Measurements from ENCODE around the gene NPPA. TPM values are rescaled to one million over a fixed set of nuclear protein-coding genes. Genes with fewer than 3 reads are reported as not detected.

NPPA gene
- total and polyA plus RNA-seq, 9 of the 15 experiments (the other 6 are each of a cell fraction or from before 2014, with no cell fraction given), result not detected

DNA sequence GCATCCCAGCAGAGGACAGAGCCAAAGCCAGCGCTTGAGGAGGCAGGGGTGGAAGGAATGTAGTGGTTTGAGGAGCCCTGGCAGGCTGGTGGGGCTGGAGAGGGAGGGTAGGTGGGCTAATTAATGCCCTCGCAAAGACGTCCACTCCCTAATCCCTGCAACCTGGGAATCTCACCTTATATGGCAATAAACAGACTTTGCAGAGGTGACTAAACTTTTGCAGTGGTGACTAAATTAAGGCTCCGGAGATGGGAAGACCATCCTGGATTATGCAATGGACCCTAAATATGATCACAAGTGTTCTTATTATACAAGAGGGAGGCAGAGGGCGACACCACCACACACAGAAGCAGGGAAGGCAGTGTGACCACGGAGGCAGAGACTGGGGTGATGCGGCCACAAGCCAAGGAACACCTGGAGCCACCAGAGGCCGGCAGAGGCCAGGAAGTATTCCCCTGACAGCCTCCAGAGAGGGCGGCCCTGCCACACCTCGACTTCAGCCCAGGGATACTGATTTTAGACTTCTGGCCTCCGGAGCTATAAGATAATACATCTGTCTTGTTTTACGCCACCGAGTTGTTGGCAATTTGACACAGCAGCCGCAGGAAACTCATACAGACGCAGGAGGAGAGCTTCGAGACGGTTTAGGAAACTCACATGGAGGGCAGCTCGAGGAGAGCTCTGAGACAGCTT is 34.3 kb upstream of the NPPA start (continued):
- no peak for TF ChIP-seq ESRRA (IDR thresholded peaks at IDR 0.05; ENCODE audit: borderline replicate concordance, low read depth)
- no peak for TF ChIP-seq MBD2 (IDR thresholded peaks at IDR 0.05; ENCODE audit: borderline replicate concordance, low read depth)
- no peak for TF ChIP-seq NR4A1 (CRISPR knock-in tag; IDR thresholded peaks at IDR 0.05)
- peak; percentile 19; the same call in 1 of the 2 replicates for TF ChIP-seq NR4A1 (tag; IDR thresholded peaks at IDR 0.05)
- TF ChIP-seq, protein P1, sequence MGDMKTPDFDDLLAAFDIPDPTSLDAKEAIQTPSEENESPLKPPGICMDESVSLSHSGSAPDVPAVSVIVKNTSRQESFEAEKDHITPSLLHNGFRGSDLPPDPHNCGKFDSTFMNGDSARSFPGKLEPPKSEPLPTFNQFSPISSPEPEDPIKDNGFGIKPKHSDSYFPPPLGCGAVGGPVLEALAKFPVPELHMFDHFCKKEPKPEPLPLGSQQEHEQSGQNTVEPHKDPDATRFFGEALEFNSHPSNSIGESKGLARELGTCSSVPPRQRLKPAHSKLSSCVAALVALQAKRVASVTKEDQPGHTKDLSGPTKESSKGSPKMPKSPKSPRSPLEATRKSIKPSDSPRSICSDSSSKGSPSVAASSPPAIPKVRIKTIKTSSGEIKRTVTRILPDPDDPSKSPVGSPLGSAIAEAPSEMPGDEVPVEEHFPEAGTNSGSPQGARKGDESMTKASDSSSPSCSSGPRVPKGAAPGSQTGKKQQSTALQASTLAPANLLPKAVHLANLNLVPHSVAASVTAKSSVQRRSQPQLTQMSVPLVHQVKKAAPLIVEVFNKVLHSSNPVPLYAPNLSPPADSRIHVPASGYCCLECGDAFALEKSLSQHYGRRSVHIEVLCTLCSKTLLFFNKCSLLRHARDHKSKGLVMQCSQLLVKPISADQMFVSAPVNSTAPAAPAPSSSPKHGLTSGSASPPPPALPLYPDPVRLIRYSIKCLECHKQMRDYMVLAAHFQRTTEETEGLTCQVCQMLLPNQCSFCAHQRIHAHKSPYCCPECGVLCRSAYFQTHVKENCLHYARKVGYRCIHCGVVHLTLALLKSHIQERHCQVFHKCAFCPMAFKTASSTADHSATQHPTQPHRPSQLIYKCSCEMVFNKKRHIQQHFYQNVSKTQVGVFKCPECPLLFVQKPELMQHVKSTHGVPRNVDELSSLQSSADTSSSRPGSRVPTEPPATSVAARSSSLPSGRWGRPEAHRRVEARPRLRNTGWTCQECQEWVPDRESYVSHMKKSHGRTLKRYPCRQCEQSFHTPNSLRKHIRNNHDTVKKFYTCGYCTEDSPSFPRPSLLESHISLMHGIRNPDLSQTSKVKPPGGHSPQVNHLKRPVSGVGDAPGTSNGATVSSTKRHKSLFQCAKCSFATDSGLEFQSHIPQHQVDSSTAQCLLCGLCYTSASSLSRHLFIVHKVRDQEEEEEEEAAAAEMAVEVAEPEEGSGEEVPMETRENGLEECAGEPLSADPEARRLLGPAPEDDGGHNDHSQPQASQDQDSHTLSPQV (IDR thresholded peaks at IDR 0.05), result peak; percentile 1
- TF ChIP-seq ZC3H11A (IDR thresholded peaks at IDR 0.05; ENCODE audit: low read depth, low read length), result 0 out of 2 replicates have a peak, but pooled peaks have one; percentile 40
- TF ChIP-seq MAFG (tag; conservative IDR thresholded peaks at IDR 0.05), result no peak
- TF ChIP-seq, protein P2, sequence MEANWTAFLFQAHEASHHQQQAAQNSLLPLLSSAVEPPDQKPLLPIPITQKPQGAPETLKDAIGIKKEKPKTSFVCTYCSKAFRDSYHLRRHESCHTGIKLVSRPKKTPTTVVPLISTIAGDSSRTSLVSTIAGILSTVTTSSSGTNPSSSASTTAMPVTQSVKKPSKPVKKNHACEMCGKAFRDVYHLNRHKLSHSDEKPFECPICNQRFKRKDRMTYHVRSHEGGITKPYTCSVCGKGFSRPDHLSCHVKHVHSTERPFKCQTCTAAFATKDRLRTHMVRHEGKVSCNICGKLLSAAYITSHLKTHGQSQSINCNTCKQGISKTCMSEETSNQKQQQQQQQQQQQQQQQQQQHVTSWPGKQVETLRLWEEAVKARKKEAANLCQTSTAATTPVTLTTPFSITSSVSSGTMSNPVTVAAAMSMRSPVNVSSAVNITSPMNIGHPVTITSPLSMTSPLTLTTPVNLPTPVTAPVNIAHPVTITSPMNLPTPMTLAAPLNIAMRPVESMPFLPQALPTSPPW (CRISPR knock-in tag; IDR thresholded peaks at IDR 0.05), result no peak
- peak; percentile 26 to 63; a peak in 3 of 4 replicates for TF ChIP-seq RAD21 (CRISPR knock-in tag; conservative IDR thresholded peaks at IDR 0.05 in 1 of 2, IDR thresholded peaks at IDR 0.05 in 1 of 2)
- 0 out of 2 replicates have a peak, but pooled peaks have one; percentile 30 for TF ChIP-seq MYC (IDR thresholded peaks at IDR 0.05; ENCODE audit: low read depth, low read length)
- no peak for TF ChIP-seq MYC (CRISPR knock-in tag; IDR thresholded peaks at IDR 0.05; ENCODE audit: borderline replicate concordance, low read depth)
- peak in 1 of 2 experiments; percentile 38; a peak in 1 of 4 replicates for TF ChIP-seq TRIM24 (IDR thresholded peaks at IDR 0.05)
- TF ChIP-seq CC2D1A (IDR thresholded peaks at IDR 0.05), result peak; percentile 21; the same call in 1 of the 2 replicates
- TF ChIP-seq RCOR1 (IDR thresholded peaks at IDR 0.05; ENCODE audit: borderline replicate concordance in 1 of 2, low read depth in 2 of 2, low read length in 2 of 2), result peak in 1 of 2 experiments; percentile 79; a peak in 2 of 4 replicates
- TF ChIP-seq, protein P3, sequence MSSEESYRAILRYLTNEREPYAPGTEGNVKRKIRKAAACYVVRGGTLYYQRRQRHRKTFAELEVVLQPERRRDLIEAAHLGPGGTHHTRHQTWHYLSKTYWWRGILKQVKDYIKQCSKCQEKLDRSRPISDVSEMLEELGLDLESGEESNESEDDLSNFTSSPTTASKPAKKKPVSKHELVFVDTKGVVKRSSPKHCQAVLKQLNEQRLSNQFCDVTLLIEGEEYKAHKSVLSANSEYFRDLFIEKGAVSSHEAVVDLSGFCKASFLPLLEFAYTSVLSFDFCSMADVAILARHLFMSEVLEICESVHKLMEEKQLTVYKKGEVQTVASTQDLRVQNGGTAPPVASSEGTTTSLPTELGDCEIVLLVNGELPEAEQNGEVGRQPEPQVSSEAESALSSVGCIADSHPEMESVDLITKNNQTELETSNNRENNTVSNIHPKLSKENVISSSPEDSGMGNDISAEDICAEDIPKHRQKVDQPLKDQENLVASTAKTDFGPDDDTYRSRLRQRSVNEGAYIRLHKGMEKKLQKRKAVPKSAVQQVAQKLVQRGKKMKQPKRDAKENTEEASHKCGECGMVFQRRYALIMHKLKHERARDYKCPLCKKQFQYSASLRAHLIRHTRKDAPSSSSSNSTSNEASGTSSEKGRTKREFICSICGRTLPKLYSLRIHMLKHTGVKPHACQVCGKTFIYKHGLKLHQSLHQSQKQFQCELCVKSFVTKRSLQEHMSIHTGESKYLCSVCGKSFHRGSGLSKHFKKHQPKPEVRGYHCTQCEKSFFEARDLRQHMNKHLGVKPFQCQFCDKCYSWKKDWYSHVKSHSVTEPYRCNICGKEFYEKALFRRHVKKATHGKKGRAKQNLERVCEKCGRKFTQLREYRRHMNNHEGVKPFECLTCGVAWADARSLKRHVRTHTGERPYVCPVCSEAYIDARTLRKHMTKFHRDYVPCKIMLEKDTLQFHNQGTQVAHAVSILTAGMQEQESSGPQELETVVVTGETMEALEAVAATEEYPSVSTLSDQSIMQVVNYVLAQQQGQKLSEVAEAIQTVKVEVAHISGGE (CRISPR knock-in tag; IDR thresholded peaks at IDR 0.05), result no peak
- TF ChIP-seq CBFA2T3 (IDR thresholded peaks at IDR 0.05), result peak; percentile 51
- no peak for TF ChIP-seq SMARCA4 (IDR thresholded peaks at IDR 0.05)
- peak; percentile 91 for TF ChIP-seq RBM25 (IDR thresholded peaks at IDR 0.05; ENCODE audit: low read depth, low read length, severe bottlenecking)
- 0 out of 2 replicates have a peak, but pooled peaks have one; percentile 68 for TF ChIP-seq GABPB2 (CRISPR knock-in tag; conservative IDR thresholded peaks at IDR 0.05)

All from K562 (cell line).